PFSK-1 (cell line): ENCODE data around the gene RSL1D1.

Source experiments
- REST ChIP-seq, 2 experiments: IDR thresholded peaks; 2 replicates each; pipeline versions ENCODE4 v1.6.1 to v1.8.0; 2011 to 2012; ENCODE audit warnings: low read depth in 2 of 2, low read length in 2 of 2, control low read depth in 1 of 2, inconsistent platforms in 1 of 2, mild to moderate bottlenecking in 1 of 2, moderate library complexity in 1 of 2; ENCODE audit not compliant: insufficient read depth in 1 of 2
- TAF1 ChIP-seq: IDR thresholded peaks from 2 replicates; pipeline ENCODE4 v1.6.1; 2012; ENCODE audit warnings: low read length, control low read depth, borderline replicate concordance; ENCODE audit not compliant: insufficient read depth

DNA sequence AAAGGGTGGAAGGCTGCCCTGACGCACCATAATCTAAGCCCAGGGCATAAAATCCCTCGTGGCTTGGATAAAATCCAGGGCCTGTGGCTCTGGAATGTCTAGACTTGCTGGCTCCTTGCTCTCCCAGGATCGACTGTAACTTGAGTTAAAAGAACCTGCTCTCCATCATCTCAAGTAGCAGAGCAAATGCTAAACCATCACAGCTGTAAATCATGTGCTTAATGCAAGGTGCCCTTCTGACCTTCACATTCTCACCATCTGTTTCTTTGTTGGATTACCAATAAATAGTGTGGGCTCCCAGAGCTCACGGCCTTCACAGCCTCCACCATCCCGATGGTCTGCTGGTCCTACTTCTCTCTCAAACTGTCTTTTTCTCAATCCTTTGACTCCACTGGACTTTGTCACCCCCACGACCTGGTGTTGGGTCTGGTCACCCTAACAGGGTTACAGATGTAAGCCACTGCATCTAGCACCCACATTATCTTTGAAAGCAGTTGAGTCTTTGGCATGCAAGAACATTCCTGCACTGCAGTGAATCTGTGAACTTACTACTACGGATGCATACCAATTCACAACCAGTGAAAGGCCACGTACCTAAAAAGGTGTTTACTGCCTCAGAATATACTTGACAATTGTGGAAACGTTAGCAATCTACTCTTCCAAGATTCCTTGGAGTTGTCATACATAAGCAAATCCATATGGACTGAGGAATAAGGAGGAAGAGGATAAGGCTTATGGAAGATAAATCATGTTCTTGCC is 15.3 kb downstream of the RSL1D1 start:
- no peak for TF ChIP-seq REST (IDR thresholded peaks at IDR 0.05; ENCODE audit: insufficient read depth in 1 of 2, low read depth in 2 of 2, low read length in 2 of 2)
- no peak for TF ChIP-seq TAF1
